HCT116 (cell line): ENCODE measurements around the gene PTPN4.

Experiments
- ATF3 ChIP-seq: IDR thresholded peaks from 2 replicates; pipeline ENCODE4 v1.6.1; 2012
- CTCF ChIP-seq, 3 experiments: fragments of 200-600 bp in 1 of 3; sonication (generic) in 1 of 3; IDR thresholded peaks in 2 of 3; conservative IDR thresholded peaks in 1 of 3; 2 replicates each; pipeline ENCODE4 v1.5.1; 2012 to 2017; ENCODE audit warnings: low read depth in 2 of 3, low read length in 2 of 3, antibody characterized with exemption in 1 of 3, borderline replicate concordance in 1 of 3, control low read depth in 1 of 3, mild to moderate bottlenecking in 1 of 3, mixed read lengths in 1 of 3, mixed run types in 1 of 3, moderate library complexity in 1 of 3; ENCODE audit not compliant: insufficient read depth in 1 of 3
- EZH2phosphoT487 ChIP-seq: fragments of 200-600 bp; IDR thresholded peaks from 2 replicates; pipeline ENCODE4 v1.6.1; 2018; ENCODE audit warnings: antibody characterized with exemption, borderline replicate concordance
- JUND ChIP-seq: IDR thresholded peaks from 2 replicates; pipeline ENCODE4 v1.6.1; 2012
- MAX ChIP-seq: IDR thresholded peaks from 2 replicates; pipeline ENCODE4 v1.6.1; 2012
- POLR2A ChIP-seq: IDR thresholded peaks from 2 replicates; pipeline ENCODE4 v1.7.0; 2011; ENCODE audit warnings: borderline replicate concordance; ENCODE audit not compliant: insufficient read depth, insufficient read length; ENCODE audit errors: extremely low read depth
- POLR2AphosphoS5 ChIP-seq: IDR thresholded peaks from 2 replicates; pipeline ENCODE4 v1.6.1; 2011; ENCODE audit warnings: mild to moderate bottlenecking, low read depth, low read length, moderate library complexity
- RAD21 ChIP-seq: IDR thresholded peaks from 2 replicates; pipeline ENCODE4 v1.6.1; 2012; ENCODE audit warnings: low read depth, mild to moderate bottlenecking
- REST ChIP-seq: IDR thresholded peaks from 2 replicates; pipeline ENCODE4 v1.6.1; 2012; ENCODE audit warnings: low read depth
- SRF ChIP-seq: IDR thresholded peaks from 2 replicates; pipeline ENCODE4 v1.6.1; 2012; ENCODE audit warnings: low read depth
- YY1 ChIP-seq: IDR thresholded peaks from 2 replicates; pipeline ENCODE4 v1.6.1; 2011; ENCODE audit warnings: low read length, low read depth, moderate library complexity, mild to moderate bottlenecking; ENCODE audit not compliant: insufficient replicate concordance; ENCODE audit errors: extremely low read depth

- no peak for TF ChIP-seq CTCF (IDR thresholded peaks at IDR 0.05 in 2 of 3, conservative IDR thresholded peaks at IDR 0.05 in 1 of 3; ENCODE audit: borderline replicate concordance in 1 of 3, insufficient read depth in 1 of 3, low read depth in 2 of 3, low read length in 2 of 3)
- TF ChIP-seq REST, result no peak
- no peak for TF ChIP-seq JUND
- no peak for TF ChIP-seq MAX
- no peak for TF ChIP-seq SRF
- TF ChIP-seq EZH2phosphoT487, result no peak
- no peak for TF ChIP-seq RAD21
- no peak for TF ChIP-seq ATF3
- TF ChIP-seq POLR2AphosphoS5, result no peak
- TF ChIP-seq POLR2A, result no peak
- TF ChIP-seq YY1, result no peak
These were observed 154.5 kb downstream of the PTPN4 start for GRCh38 chr2:119914266-119914665.
